HepG2 (cell line): ENCODE data around the gene WDR59. TPM values are rescaled to one million over a fixed set of nuclear protein-coding genes. Genes with fewer than 3 reads are reported as not detected.

Experiments
- AHDC1 ChIP-seq: sonication (generic); formaldehyde crosslinking; IDR thresholded peaks from 2 replicates; pipeline ENCODE4 v1.5.1; 2020; ENCODE audit warnings: mild to moderate bottlenecking, missing genetic modification reagents, borderline replicate concordance
- ATF3 ChIP-seq: sonication (generic); formaldehyde crosslinking; IDR thresholded peaks from 2 replicates; pipeline ENCODE4 v1.4.0; 2020; ENCODE audit warnings: missing genetic modification reagents
- DNMT1 ChIP-seq: sonication (generic); formaldehyde crosslinking; IDR thresholded peaks from 2 replicates; pipeline ENCODE4 v1.5.1; 2020; ENCODE audit warnings: mild to moderate bottlenecking, missing genetic modification reagents
- HOXD1 ChIP-seq: sonication (generic); formaldehyde crosslinking; IDR thresholded peaks from 2 replicates; pipeline ENCODE4 v1.5.0; 2020; ENCODE audit warnings: missing genetic modification reagents
- IRF2 ChIP-seq: IDR thresholded peaks from 2 replicates; pipeline ENCODE4 v1.6.1; 2018; ENCODE audit warnings: missing genetic modification reagents, missing compliant biosample characterization
- MED13 ChIP-seq: sonication (generic); formaldehyde crosslinking; IDR thresholded peaks from 2 replicates; pipeline ENCODE4 v1.5.0; 2020; ENCODE audit warnings: missing genetic modification reagents
- MIER2 ChIP-seq: IDR thresholded peaks from 2 replicates; pipeline ENCODE4 v1.6.1; 2016; ENCODE audit warnings: missing biosample characterization, missing genetic modification reagents
- MXD3 ChIP-seq: IDR thresholded peaks from 2 replicates; pipeline ENCODE4 v1.6.1; 2016; ENCODE audit warnings: mild to moderate bottlenecking, missing biosample characterization, missing genetic modification reagents
- NR2C2 ChIP-seq: sonication (generic); formaldehyde crosslinking; IDR thresholded peaks from 2 replicates; pipeline ENCODE4 v1.4.0; 2020; ENCODE audit warnings: missing genetic modification reagents, mild to moderate bottlenecking, moderate library complexity, borderline replicate concordance
- PAX8 ChIP-seq: sonication (generic); formaldehyde crosslinking; IDR thresholded peaks from 2 replicates; pipeline ENCODE4 v1.8.0; 2022; ENCODE audit warnings: mild to moderate bottlenecking, missing genetic modification reagents, borderline replicate concordance
- REST ChIP-seq, 2 experiments: IDR thresholded peaks; 2 replicates each; pipeline ENCODE4 v1.6.1; 2011 to 2012; ENCODE audit warnings: low read length in 2 of 2, borderline replicate concordance in 1 of 2, low read depth in 1 of 2, mild to moderate bottlenecking in 1 of 2, moderate library complexity in 1 of 2
- RFX3 ChIP-seq: IDR thresholded peaks from 2 replicates; pipeline ENCODE4 v1.6.1; 2016; ENCODE audit warnings: missing biosample characterization, missing genetic modification reagents
- SP1 ChIP-seq, 2 experiments: fragments of 450-650 bp in 1 of 2; sonication (generic) in 1 of 2; formaldehyde crosslinking in 1 of 2; IDR thresholded peaks; 2 replicates each; pipeline versions ENCODE4 v1.4.0 to v1.6.1; 2016 to 2020; ENCODE audit warnings: missing genetic modification reagents in 1 of 2
- ZNF281 ChIP-seq: sonication (generic); formaldehyde crosslinking; IDR thresholded peaks from 2 replicates; pipeline ENCODE4 v1.4.0; 2020; ENCODE audit warnings: missing genetic modification reagents, borderline replicate concordance
- ZNF501 ChIP-seq: sonication (generic); formaldehyde crosslinking; IDR thresholded peaks from 2 replicates; pipeline ENCODE4 v1.5.1; 2020; ENCODE audit warnings: mild to moderate bottlenecking, moderate library complexity, missing genetic modification reagents
- polyA plus RNA-seq, 8 experiments: library from polyadenylated mRNA; depleted of rRNA in 3 of 8; stranded (reverse) in 7 of 8; unstranded in 1 of 8; fragments of >200 nt; fragmentation: Illumina TruSeq in 4 of 8; extraction: Trizol in 4 of 8; gene quantifications; 2 replicates each; pipeline versions ENCODE4 v1.2.1 to v1.2.3, GENCODE V29; 2011 to 2016; ENCODE audit warnings: low read depth in 4 of 8, missing spikeins in 1 of 8, mixed read lengths in 1 of 8; ENCODE audit not compliant: insufficient read depth in 1 of 8
- total RNA-seq, 5 experiments: library from RNA; depleted of rRNA; stranded (reverse); fragments of >200 nt; fragmentation: Illumina TruSeq; extraction: Trizol; gene quantifications; 2 replicates each; pipeline ENCODE4 v1.2.3, GENCODE V29; 2016; ENCODE audit warnings: low read depth in 1 of 5

Gene WDR59
- total and polyA plus RNA-seq, 2 of the 13 experiments (the other 11 are each of a cell fraction or from before 2014, with no cell fraction given) = 65.2 to 306 TPM

- TF ChIP-seq ZNF281 (peak; percentile 60), IRF2 (CRISPR knock-in tag) (peak; percentile 26), HOXD1 (CRISPR knock-in tag) (no peak), SP1 (IDR thresholded peaks at IDR 0.05) (no peak), SP1 (CRISPR knock-in tag; IDR thresholded peaks at IDR 0.05) (peak; percentile 73), MIER2 (CRISPR knock-in tag) (peak; percentile 52; the same call in 1 of the 2 replicates), REST (IDR thresholded peaks at IDR 0.05; ENCODE audit: borderline replicate concordance in 1 of 2, low read depth in 1 of 2, low read length in 2 of 2) (no peak; a peak in 1 of 4 replicates), PAX8 (CRISPR knock-in tag) (no peak), DNMT1 (CRISPR knock-in tag) (no peak), MED13 (CRISPR knock-in tag) (peak; percentile 5; the same call in 1 of the 2 replicates), RFX3 (CRISPR knock-in tag) (0 out of 2 replicates have a peak, but pooled peaks have one; percentile 5), ZNF501 (CRISPR knock-in tag) (0 out of 2 replicates have a peak, but pooled peaks have one; percentile 44), ATF3 (no peak), AHDC1 (peak; percentile 58; the same call in 1 of the 2 replicates), NR2C2 (0 out of 2 replicates have a peak, but pooled peaks have one; percentile 18), MXD3 (CRISPR knock-in tag) (peak; percentile 22; the same call in 1 of the 2 replicates)
These were observed 13.7 kb upstream of the WDR59 start, which contains the start of gene ZNRF1 (continued) for GRCh38 chr16:74998481-74999218.
